22Rv1 (cell line): ENCODE results near the gene TOPORS.

Experiments used
- CTCF ChIP-seq: fragments of 450-650 bp; IDR thresholded peaks from 2 replicates; pipeline ENCODE4 v1.5.1; 2017; ENCODE audit warnings: mild to moderate bottlenecking
- ZFX ChIP-seq: fragments of 450-650 bp; IDR thresholded peaks from 2 replicates; pipeline ENCODE4 v1.6.1; 2017; ENCODE audit warnings: antibody characterized with exemption, borderline replicate concordance

GRCh38 chr9:32590898-32591297, 38.5 kb upstream of the TOPORS start:
- TF ChIP-seq CTCF = no peak
- no peak for TF ChIP-seq ZFX
